ENCODE measurements around the gene SPEN. TPM values are rescaled to one million over a fixed set of nuclear protein-coding genes. Genes with fewer than 3 reads are reported as not detected.

SPEN gene
- total and polyA plus RNA-seq, 9 of the 15 experiments (the other 6 are each of a cell fraction or from before 2014, with no cell fraction given), result 5.7 to 87.5 (median 27.2) TPM

DNA sequence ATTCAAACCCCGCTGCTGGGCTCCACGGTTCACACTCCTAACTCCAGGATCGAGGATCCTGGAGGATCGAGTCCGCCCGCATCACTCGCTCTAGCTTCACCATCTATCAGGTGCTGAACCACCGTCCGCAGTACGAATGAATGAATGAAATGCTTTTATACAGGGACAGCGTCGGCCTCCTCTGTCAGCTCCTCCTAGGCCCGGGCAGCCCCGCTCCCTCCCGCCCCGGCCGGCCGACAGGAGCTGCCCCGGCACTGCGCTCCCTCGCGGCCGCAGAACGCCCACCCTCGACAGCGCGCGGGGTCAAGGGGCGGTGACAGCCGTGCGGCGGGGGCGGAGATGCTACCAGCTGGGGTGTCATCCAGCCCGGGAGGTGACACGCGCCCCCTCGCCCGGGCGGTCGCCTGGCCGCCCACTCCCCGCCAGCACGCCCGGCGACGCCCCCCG, 127.9 kb downstream of the SPEN start (continued):
- TF ChIP-seq, protein P1, sequence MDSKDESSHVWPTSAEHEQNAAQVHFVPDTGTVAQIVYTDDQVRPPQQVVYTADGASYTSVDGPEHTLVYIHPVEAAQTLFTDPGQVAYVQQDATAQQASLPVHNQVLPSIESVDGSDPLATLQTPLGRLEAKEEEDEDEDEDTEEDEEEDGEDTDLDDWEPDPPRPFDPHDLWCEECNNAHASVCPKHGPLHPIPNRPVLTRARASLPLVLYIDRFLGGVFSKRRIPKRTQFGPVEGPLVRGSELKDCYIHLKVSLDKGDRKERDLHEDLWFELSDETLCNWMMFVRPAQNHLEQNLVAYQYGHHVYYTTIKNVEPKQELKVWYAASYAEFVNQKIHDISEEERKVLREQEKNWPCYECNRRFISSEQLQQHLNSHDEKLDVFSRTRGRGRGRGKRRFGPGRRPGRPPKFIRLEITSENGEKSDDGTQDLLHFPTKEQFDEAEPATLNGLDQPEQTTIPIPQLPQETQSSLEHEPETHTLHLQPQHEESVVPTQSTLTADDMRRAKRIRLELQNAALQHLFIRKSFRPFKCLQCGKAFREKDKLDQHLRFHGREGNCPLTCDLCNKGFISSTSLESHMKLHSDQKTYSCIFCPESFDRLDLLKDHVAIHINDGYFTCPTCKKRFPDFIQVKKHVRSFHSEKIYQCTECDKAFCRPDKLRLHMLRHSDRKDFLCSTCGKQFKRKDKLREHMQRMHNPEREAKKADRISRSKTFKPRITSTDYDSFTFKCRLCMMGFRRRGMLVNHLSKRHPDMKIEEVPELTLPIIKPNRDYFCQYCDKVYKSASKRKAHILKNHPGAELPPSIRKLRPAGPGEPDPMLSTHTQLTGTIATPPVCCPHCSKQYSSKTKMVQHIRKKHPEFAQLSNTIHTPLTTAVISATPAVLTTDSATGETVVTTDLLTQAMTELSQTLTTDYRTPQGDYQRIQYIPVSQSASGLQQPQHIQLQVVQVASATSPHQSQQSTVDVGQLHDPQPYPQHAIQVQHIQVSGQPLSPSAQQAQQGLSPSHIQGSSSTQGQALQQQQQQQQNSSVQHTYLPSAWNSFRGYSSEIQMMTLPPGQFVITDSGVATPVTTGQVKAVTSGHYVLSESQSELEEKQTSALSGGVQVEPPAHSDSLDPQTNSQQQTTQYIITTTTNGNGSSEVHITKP (IDR thresholded peaks at IDR 0.05; ENCODE audit: partially characterized antibody), result no peak
- TF ChIP-seq ZNF57 (CRISPR knock-in tag; IDR thresholded peaks at IDR 0.05), result no peak
- no peak for TF ChIP-seq TCFL5 (CRISPR knock-in tag; conservative IDR thresholded peaks at IDR 0.05)
- TF ChIP-seq CAMTA2 (CRISPR knock-in tag; conservative IDR thresholded peaks at IDR 0.05), result no peak
- TF ChIP-seq SAP30 (IDR thresholded peaks at IDR 0.05; ENCODE audit: borderline replicate concordance, insufficient read depth, low read depth, low read length, poor library complexity, severe bottlenecking), result peak; percentile 84
- TF ChIP-seq, protein P2, sequence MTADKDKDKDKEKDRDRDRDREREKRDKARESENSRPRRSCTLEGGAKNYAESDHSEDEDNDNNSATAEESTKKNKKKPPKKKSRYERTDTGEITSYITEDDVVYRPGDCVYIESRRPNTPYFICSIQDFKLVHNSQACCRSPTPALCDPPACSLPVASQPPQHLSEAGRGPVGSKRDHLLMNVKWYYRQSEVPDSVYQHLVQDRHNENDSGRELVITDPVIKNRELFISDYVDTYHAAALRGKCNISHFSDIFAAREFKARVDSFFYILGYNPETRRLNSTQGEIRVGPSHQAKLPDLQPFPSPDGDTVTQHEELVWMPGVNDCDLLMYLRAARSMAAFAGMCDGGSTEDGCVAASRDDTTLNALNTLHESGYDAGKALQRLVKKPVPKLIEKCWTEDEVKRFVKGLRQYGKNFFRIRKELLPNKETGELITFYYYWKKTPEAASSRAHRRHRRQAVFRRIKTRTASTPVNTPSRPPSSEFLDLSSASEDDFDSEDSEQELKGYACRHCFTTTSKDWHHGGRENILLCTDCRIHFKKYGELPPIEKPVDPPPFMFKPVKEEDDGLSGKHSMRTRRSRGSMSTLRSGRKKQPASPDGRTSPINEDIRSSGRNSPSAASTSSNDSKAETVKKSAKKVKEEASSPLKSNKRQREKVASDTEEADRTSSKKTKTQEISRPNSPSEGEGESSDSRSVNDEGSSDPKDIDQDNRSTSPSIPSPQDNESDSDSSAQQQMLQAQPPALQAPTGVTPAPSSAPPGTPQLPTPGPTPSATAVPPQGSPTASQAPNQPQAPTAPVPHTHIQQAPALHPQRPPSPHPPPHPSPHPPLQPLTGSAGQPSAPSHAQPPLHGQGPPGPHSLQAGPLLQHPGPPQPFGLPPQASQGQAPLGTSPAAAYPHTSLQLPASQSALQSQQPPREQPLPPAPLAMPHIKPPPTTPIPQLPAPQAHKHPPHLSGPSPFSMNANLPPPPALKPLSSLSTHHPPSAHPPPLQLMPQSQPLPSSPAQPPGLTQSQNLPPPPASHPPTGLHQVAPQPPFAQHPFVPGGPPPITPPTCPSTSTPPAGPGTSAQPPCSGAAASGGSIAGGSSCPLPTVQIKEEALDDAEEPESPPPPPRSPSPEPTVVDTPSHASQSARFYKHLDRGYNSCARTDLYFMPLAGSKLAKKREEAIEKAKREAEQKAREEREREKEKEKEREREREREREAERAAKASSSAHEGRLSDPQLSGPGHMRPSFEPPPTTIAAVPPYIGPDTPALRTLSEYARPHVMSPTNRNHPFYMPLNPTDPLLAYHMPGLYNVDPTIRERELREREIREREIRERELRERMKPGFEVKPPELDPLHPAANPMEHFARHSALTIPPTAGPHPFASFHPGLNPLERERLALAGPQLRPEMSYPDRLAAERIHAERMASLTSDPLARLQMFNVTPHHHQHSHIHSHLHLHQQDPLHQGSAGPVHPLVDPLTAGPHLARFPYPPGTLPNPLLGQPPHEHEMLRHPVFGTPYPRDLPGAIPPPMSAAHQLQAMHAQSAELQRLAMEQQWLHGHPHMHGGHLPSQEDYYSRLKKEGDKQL (CRISPR knock-in tag; IDR thresholded peaks at IDR 0.05; ENCODE audit: borderline replicate concordance), result no peak
- peak in 1 of 2 experiments; percentile 39; a peak in 2 of 4 replicates for TF ChIP-seq RAD21 (CRISPR knock-in tag; conservative IDR thresholded peaks at IDR 0.05 in 1 of 2, IDR thresholded peaks at IDR 0.05 in 1 of 2)
- TF ChIP-seq ZNF76 (CRISPR knock-in tag; IDR thresholded peaks at IDR 0.05; ENCODE audit: borderline replicate concordance), result no peak
- no peak for TF ChIP-seq YBX1 (IDR thresholded peaks at IDR 0.05)
- TF ChIP-seq, protein P3, sequence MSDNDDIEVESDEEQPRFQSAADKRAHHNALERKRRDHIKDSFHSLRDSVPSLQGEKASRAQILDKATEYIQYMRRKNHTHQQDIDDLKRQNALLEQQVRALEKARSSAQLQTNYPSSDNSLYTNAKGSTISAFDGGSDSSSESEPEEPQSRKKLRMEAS (CRISPR knock-in tag; IDR thresholded peaks at IDR 0.05), result peak; percentile 23
- TF ChIP-seq ELF1 (tag; IDR thresholded peaks at IDR 0.05), result no peak
- TF ChIP-seq ZNF589 (CRISPR knock-in tag; IDR thresholded peaks at IDR 0.05; ENCODE audit: low read depth), result no peak
- TF ChIP-seq SMAD1 (IDR thresholded peaks at IDR 0.05; ENCODE audit: low read depth, low read length, partially characterized antibody), result no peak

Data from K562 (cell line).